Measurements from ENCODE around the gene LGI2.

The LGI2 gene

DNA sequence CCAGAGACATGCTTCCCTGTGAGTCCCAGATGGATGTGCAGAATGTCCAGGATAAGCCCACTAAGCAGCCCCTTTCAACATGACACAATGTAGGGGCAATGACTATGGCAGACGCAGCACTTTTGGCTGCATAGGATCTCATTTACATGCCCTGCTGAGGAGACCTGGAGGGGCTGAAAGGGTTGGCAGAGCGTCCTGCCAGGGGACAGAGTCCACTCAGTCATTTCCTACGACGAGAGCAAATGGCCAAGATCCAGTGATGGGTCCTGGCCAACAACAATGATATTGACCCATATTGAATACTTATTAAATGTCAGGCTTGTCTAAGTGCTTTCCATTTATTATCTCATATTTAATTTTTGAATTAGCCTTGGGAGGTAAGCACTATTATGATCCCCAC lies 41.4 kb downstream of the LGI2 start:
- Histone ChIP-seq H3K9ac (ENCODE audit: low read length) (no peak overlapping the region), H3K9me3 (replicated peaks; ENCODE audit: insufficient read depth, low read length) (no peaks in the 10 kb centered on the region), H3K4me1 (ENCODE audit: low read length) (peaks cover 8% of the 10 kb centered on the region), H3K36me3 (replicated peaks; ENCODE audit: insufficient read depth, low read length) (no peaks in the 10 kb centered on the region), H2AFZ (ENCODE audit: low read length) (no peak overlapping the region), H3F3A (ENCODE audit: insufficient read depth, low read length) (no peaks in the 10 kb centered on the region), H3K27me3 (replicated peaks; ENCODE audit: insufficient read depth, low read length) (no peaks in the 10 kb centered on the region), H3K79me2 (ENCODE audit: low read length) (no peaks in the 10 kb centered on the region), H3K4me3 (ENCODE audit: low read length) (no peak overlapping the region), H3K9me2 (replicated peaks; ENCODE audit: insufficient read depth, low read length) (no peaks in the 10 kb centered on the region), H3K27ac (ENCODE audit: low read length) (no peak overlapping the region), H3K4me2 (ENCODE audit: low read depth, low read length) (no peak overlapping the region), H4K20me1 (ENCODE audit: insufficient read depth, low read length) (no peaks in the 10 kb centered on the region)
- TF ChIP-seq, protein P1, sequence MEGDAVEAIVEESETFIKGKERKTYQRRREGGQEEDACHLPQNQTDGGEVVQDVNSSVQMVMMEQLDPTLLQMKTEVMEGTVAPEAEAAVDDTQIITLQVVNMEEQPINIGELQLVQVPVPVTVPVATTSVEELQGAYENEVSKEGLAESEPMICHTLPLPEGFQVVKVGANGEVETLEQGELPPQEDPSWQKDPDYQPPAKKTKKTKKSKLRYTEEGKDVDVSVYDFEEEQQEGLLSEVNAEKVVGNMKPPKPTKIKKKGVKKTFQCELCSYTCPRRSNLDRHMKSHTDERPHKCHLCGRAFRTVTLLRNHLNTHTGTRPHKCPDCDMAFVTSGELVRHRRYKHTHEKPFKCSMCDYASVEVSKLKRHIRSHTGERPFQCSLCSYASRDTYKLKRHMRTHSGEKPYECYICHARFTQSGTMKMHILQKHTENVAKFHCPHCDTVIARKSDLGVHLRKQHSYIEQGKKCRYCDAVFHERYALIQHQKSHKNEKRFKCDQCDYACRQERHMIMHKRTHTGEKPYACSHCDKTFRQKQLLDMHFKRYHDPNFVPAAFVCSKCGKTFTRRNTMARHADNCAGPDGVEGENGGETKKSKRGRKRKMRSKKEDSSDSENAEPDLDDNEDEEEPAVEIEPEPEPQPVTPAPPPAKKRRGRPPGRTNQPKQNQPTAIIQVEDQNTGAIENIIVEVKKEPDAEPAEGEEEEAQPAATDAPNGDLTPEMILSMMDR (IDR thresholded peaks at IDR 0.05; ENCODE audit: low read length) = no peak
- TF ChIP-seq EZH2phosphoT487 (IDR thresholded peaks at IDR 0.05; ENCODE audit: low read length) = no peak
- DNase-seq = no peak

DNA sequence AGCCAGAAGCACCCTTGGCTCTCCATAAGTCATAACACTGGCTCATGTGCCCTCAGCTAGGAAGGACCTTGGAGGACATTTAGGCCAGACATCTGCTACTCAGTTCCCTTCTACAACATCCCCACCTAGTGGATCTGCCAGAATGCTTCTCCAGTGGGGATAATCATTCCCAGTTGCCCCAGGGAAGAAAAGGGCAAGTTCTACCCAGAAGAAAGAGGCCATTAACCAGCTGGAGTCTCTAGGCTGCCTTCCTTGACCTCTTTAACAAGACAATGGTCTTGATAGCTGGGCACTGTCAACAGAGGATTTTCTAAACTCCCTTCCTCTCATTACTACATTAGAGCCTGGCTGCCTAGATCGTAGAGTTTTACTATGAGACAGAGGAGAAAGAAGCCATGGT lies 42.0 kb downstream of the LGI2 start:
- H3K4me2 ChIP-seq (ENCODE audit: low read depth, low read length) = no peak overlapping the region
- H3K9me2 ChIP-seq (replicated peaks; ENCODE audit: insufficient read depth, low read length) = no peaks in the 10 kb centered on the region
- no peak for TF ChIP-seq EZH2phosphoT487 (IDR thresholded peaks at IDR 0.05; ENCODE audit: low read length)
- TF ChIP-seq, protein P1 (IDR thresholded peaks at IDR 0.05; ENCODE audit: low read length) = peak; percentile 64
- H3K9ac ChIP-seq (ENCODE audit: low read length) = no peak overlapping the region
- peaks cover 8% of the 10 kb centered on the region for H3K4me1 ChIP-seq (ENCODE audit: low read length)
- no peaks in the 10 kb centered on the region for H3F3A ChIP-seq (ENCODE audit: insufficient read depth, low read length)
- peak; percentile 48 for DNase-seq
- H3K4me3 ChIP-seq (ENCODE audit: low read length) = no peak overlapping the region
- H4K20me1 ChIP-seq (ENCODE audit: insufficient read depth, low read length) = no peaks in the 10 kb centered on the region
- H3K27ac ChIP-seq (ENCODE audit: low read length) = no peak overlapping the region
- H3K27me3 ChIP-seq (replicated peaks; ENCODE audit: insufficient read depth, low read length) = no peaks in the 10 kb centered on the region
- H3K9me3 ChIP-seq (replicated peaks; ENCODE audit: insufficient read depth, low read length) = no peaks in the 10 kb centered on the region
- H2AFZ ChIP-seq (ENCODE audit: low read length) = no peak overlapping the region
- no peaks in the 10 kb centered on the region for H3K79me2 ChIP-seq (ENCODE audit: low read length)
- H3K36me3 ChIP-seq (replicated peaks; ENCODE audit: insufficient read depth, low read length) = no peaks in the 10 kb centered on the region

DNA sequence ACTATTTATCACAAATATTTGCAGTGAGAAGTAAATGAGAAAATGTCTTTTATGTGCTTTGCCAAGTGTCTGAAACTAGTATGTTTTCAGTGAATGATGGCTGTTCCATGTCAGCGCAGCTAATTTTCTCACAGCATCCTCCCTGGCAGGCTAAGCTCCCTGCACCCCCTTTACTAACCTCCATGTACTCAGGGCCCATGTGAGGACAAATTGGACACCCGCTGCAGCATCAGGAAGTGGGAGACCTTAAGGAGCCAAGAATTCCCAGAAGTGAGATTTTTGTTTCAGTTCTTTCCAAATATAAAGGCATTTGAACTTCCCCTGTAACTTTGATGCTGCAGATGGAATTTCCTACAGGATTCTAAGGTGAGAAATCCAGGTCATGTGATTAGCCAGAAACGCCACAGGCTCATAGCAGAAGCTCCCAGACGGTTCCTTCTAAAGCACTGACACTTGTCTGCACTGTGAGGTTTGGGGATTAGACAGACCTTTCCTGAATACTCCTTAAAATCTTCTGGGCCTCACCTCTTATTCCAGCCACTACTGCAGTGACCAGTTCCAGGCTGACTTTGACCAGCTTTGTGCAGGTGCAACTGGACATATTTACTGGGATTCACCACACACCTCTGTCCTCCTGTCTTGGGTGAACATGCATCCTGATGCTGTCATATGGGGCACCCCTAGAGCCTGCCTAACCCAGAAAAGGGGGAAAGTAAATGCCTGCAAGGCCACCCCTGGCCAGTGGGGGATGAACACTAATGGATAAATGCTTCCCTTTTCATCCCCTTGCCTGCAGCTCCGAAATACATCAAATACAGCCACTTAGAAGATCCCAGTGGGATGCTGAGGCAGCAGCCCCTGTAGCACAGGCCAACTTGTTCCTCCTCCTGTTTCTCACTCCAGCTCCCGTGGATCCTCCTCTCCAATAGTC lies 45.9 kb downstream of the LGI2 start:
- TF ChIP-seq, protein P1 (IDR thresholded peaks at IDR 0.05; ENCODE audit: low read length) = no peak
- no peak for TF ChIP-seq EZH2phosphoT487 (IDR thresholded peaks at IDR 0.05; ENCODE audit: low read length)
- no peak for TF ChIP-seq EZH2 (optimal IDR thresholded peaks at IDR 0.05; ENCODE audit: low read depth, low read length)
- no peaks in the 10 kb centered on the region for H3K79me2 ChIP-seq (ENCODE audit: low read length)
- DNase-seq = no peak
- H3K9ac ChIP-seq (ENCODE audit: low read length) = no peak overlapping the region
- H4K20me1 ChIP-seq (ENCODE audit: insufficient read depth, low read length) = no peaks in the 10 kb centered on the region
- no peaks in the 10 kb centered on the region for H3K9me3 ChIP-seq (replicated peaks; ENCODE audit: insufficient read depth, low read length)
- no peak overlapping the region for H3K4me3 ChIP-seq (ENCODE audit: low read length)
- H3K4me1 ChIP-seq (ENCODE audit: low read length) = peaks cover 11% of the 10 kb centered on the region
- H3K36me3 ChIP-seq (replicated peaks; ENCODE audit: insufficient read depth, low read length) = no peaks in the 10 kb centered on the region
- no peaks in the 10 kb centered on the region for H3K27me3 ChIP-seq (replicated peaks; ENCODE audit: insufficient read depth, low read length)
- no peaks in the 10 kb centered on the region for H3F3A ChIP-seq (ENCODE audit: insufficient read depth, low read length)
- H3K27ac ChIP-seq (ENCODE audit: low read length) = no peak overlapping the region
- H2AFZ ChIP-seq (ENCODE audit: low read length) = no peak overlapping the region
- no peaks in the 10 kb centered on the region for H3K9me2 ChIP-seq (replicated peaks; ENCODE audit: insufficient read depth, low read length)
- H3K4me2 ChIP-seq (ENCODE audit: low read depth, low read length) = no peak overlapping the region

All from MM.1S (cell line).